BJ (cell line): ENCODE results near the gene MS4A8. TPM values are rescaled to one million over a fixed set of nuclear protein-coding genes. Genes with fewer than 3 reads are reported as not detected.

Experiments
- CTCF ChIA-PET: fragments of 350-600 bp; formaldehyde crosslinking; extraction: SDS; loops from one replicate; lab custom pipeline; 2021; ENCODE audit warnings: antibody characterized with exemption, inconsistent platforms; lab: Yijun Ruan, JAX
- POLR2A ChIA-PET: fragments of 300-600 bp; sonication (Branson Sonifier 250); formaldehyde crosslinking; extraction: SDS; loops from one replicate; lab custom pipeline; 2021; ENCODE audit warnings: antibody characterized with exemption; lab: Charles Lee
- DNase-seq: peaks from one replicate; pipeline ENCODE4 v3.0.0-alpha.2; 2011; ENCODE audit warnings: low read depth
- H3K27me3 ChIP-seq: 2 replicates; pipeline ENCODE4 v1.6.0; 2011; ENCODE audit warnings: low read length; ENCODE audit not compliant: control insufficient read depth, insufficient read depth
- H3K36me3 ChIP-seq: 2 replicates; pipeline ENCODE4 v1.5.1; 2011; ENCODE audit warnings: low read length; ENCODE audit not compliant: control insufficient read depth, insufficient read depth
- H3K4me3 ChIP-seq: 2 replicates; pipeline ENCODE4 v1.5.1; 2011; ENCODE audit warnings: low read depth, mild to moderate bottlenecking, control low read depth, low read length
- CTCF ChIP-seq: IDR thresholded peaks from 2 replicates; pipeline ENCODE4 v1.5.1; 2011; ENCODE audit warnings: low read depth, mild to moderate bottlenecking, control low read depth, inconsistent platforms, low read length, moderate library complexity; ENCODE audit not compliant: insufficient read depth
- polyA plus RNA-seq: library from polyadenylated mRNA; depleted of rRNA; stranded (reverse); fragments of >200 nt; gene quantifications from 2 replicates; pipeline ENCODE4 v1.2.3, GENCODE V29; 2011

The MS4A8 gene
- polyA plus RNA-seq, 1 experiment = not detected

GRCh38 chr11:60748225-60748624, 48.8 kb downstream of the MS4A8 start:
- no peak for TF ChIP-seq CTCF
- CTCF ChIA-PET = no interaction called here
- H3K27me3 ChIP-seq = no peaks in the 10 kb centered on the region
- no peak for DNase-seq
- no peaks in the 10 kb centered on the region for H3K36me3 ChIP-seq
- H3K4me3 ChIP-seq = no peak overlapping the region
- POLR2A ChIA-PET = no interaction called here

DNA sequence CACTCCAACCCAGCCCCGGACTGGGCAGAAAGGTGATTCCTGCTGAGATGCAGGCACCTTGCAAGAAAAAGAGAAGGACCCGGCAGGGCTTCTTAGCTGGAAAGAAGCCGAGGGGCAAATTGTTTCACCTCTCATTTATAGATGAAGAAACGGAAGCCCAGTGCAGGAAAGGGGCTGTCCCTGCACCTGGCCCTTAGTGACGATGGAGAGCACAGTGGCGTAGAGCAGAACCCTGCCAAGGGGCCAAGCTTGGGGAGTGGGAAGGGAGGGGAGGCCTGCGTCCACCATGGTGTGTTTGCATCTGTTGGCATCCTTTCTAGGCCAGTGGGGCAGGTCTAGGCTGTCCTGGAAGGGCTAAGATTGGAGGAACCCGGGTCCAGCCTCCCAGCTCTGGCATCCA, 49.4 kb downstream of the MS4A8 start:
- POLR2A ChIA-PET = no interaction called here
- TF ChIP-seq CTCF = no peak
- H3K4me3 ChIP-seq = no peak overlapping the region
- no peaks in the 10 kb centered on the region for H3K27me3 ChIP-seq
- CTCF ChIA-PET = no interaction called here
- DNase-seq = no peak
- no peaks in the 10 kb centered on the region for H3K36me3 ChIP-seq

GRCh38 chr11:60750911-60751310, 51.5 kb downstream of the MS4A8 start:
- POLR2A ChIA-PET = no interaction called here
- Histone ChIP-seq H3K27me3 (no peaks in the 10 kb centered on the region), H3K4me3 (no peak overlapping the region), H3K36me3 (no peaks in the 10 kb centered on the region)
- DNase-seq = no peak
- no peak for TF ChIP-seq CTCF
- CTCF ChIA-PET = no interaction called here

- H3K4me3 ChIP-seq = no peak overlapping the region
- CTCF ChIA-PET = no interaction called here
- no peaks in the 10 kb centered on the region for H3K27me3 ChIP-seq
- no peak for DNase-seq
- no peaks in the 10 kb centered on the region for H3K36me3 ChIP-seq
- POLR2A ChIA-PET = no interaction called here
- no peak for TF ChIP-seq CTCF
These were observed 53.9 kb downstream of the MS4A8 start for GRCh38 chr11:60753309-60753708.

- no peak for DNase-seq
- ChIA-PET POLR2A (no interaction called here), CTCF (interaction anchor here (1.2 kb wide), 1 partner anchor 21 kb away, joined by 7 read pairs; no protein-coding TSS in a partner anchor)
- Histone ChIP-seq H3K36me3 (no peaks in the 10 kb centered on the region), H3K4me3 (no peak overlapping the region), H3K27me3 (peaks cover under 1% of the 10 kb centered on the region)
- TF ChIP-seq CTCF = no peak
These were observed 55.5 kb downstream of the MS4A8 start for GRCh38 chr11:60754887-60755286.
